Peyer's patch (tissue), 4 donors: ENCODE data around the gene PAM16.

Experiments
- POLR2A ChIP-seq, 2 donors: fragments of 450-650 bp; IDR thresholded peaks; one replicate each; pipeline ENCODE4 v1.5.1; 2017; ENCODE audit warnings: antibody characterized with exemption in 2 of 2, mild to moderate bottlenecking in 2 of 2, moderate library complexity in 2 of 2
- TF ChIP-seq, protein P1 (sequence below), 6 experiments: fragments of 450-650 bp in 4 of 6; fragments of 200-600 bp in 2 of 6; sonication (generic) in 1 of 6; IDR thresholded peaks; one replicate each; pipeline ENCODE4 v1.5.1; 2017 to 2019; ENCODE audit warnings: antibody characterized with exemption in 6 of 6, mild to moderate bottlenecking in 3 of 6, moderate library complexity in 1 of 6

DNA sequence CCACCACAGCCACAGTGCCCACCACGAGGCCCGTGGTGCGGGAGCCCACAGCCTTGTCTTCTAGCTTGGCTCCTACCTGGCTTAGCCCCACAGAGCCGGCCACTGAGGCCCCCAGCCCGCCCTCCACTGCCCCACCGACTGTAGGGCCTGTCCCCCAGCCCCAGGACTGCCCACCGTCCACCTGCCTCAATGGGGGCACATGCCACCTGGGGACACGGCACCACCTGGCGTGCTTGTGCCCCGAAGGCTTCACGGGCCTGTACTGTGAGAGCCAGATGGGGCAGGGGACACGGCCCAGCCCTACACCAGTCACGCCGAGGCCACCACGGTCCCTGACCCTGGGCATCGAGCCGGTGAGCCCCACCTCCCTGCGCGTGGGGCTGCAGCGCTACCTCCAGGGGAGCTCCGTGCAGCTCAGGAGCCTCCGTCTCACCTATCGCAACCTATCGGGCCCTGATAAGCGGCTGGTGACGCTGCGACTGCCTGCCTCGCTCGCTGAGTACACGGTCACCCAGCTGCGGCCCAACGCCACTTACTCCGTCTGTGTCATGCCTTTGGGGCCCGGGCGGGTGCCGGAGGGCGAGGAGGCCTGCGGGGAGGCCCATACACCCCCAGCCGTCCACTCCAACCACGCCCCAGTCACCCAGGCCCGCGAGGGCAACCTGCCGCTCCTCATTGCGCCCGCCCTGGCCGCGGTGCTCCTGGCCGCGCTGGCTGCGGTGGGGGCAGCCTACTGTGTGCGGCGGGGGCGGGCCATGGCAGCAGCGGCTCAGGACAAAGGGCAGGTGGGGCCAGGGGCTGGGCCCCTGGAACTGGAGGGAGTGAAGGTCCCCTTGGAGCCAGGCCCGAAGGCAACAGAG lies 31.0 kb upstream of the PAM16 start:
- TF ChIP-seq, protein P1, sequence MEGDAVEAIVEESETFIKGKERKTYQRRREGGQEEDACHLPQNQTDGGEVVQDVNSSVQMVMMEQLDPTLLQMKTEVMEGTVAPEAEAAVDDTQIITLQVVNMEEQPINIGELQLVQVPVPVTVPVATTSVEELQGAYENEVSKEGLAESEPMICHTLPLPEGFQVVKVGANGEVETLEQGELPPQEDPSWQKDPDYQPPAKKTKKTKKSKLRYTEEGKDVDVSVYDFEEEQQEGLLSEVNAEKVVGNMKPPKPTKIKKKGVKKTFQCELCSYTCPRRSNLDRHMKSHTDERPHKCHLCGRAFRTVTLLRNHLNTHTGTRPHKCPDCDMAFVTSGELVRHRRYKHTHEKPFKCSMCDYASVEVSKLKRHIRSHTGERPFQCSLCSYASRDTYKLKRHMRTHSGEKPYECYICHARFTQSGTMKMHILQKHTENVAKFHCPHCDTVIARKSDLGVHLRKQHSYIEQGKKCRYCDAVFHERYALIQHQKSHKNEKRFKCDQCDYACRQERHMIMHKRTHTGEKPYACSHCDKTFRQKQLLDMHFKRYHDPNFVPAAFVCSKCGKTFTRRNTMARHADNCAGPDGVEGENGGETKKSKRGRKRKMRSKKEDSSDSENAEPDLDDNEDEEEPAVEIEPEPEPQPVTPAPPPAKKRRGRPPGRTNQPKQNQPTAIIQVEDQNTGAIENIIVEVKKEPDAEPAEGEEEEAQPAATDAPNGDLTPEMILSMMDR (IDR thresholded peaks at IDR 0.05), result no peak
- no peak for TF ChIP-seq POLR2A (IDR thresholded peaks at IDR 0.05)
